ENCODE results near the gene HECTD4.

GRCh38 chr12:112160611-112161010 lies 221.6 kb downstream of the HECTD4 start:
- TF ChIP-seq CTCF (conservative IDR thresholded peaks at IDR 0.05): no peak
- no peak for TF ChIP-seq EZH2 (IDR thresholded peaks at IDR 0.05; ENCODE audit: low read depth)

All from PC-9 (cell line).